UCSD-AML1 (cell line): ENCODE measurements around the gene GNB1L.
A peak's percentile ranks its signal among the peaks of the same experiment; 100 is the strongest.

Experiments
- DNase-seq: peaks from one replicate; lab custom pipeline; 2025; ENCODE audit not compliant: unreplicated experiment; lab: John Stamatoyannopoulos, UW

GNB1L gene

GRCh38 chr22:19811811-19812771 lies 42.6 kb downstream of the GNB1L start:
- DNase-seq: no peak

GRCh38 chr22:19811211-19811621 lies 43.5 kb downstream of the GNB1L start:
- no peak for DNase-seq

- DNase-seq: no peak
Observed at GRCh38 chr22:19810381-19811201, 44.1 kb downstream of the GNB1L start.

GRCh38 chr22:19809741-19810140 lies 44.9 kb downstream of the GNB1L start:
- no peak for DNase-seq

- DNase-seq: no peak
Observed at GRCh38 chr22:19808873-19809478, 45.7 kb downstream of the GNB1L start.

- no peak for DNase-seq
Observed at GRCh38 chr22:19807914-19808872, 46.5 kb downstream of the GNB1L start.

- DNase-seq: no peak
Observed at GRCh38 chr22:19807161-19807913, 47.3 kb downstream of the GNB1L start.

GRCh38 chr22:19806213-19807160 lies 48.2 kb downstream of the GNB1L start:
- no peak for DNase-seq

- DNase-seq: no peak
Observed at GRCh38 chr22:19805821-19806212, 48.9 kb downstream of the GNB1L start.

GRCh38 chr22:19803736-19804267 lies 50.9 kb downstream of the GNB1L start:
- DNase-seq: no peak

GRCh38 chr22:19802894-19803735 lies 51.6 kb downstream of the GNB1L start:
- no peak for DNase-seq

- DNase-seq: no peak
Observed at GRCh38 chr22:19802001-19802893, 52.4 kb downstream of the GNB1L start.

- DNase-seq: no peak
Observed at GRCh38 chr22:19801340-19802000, 53.2 kb downstream of the GNB1L start.

GRCh38 chr22:19800761-19801244 lies 53.9 kb downstream of the GNB1L start:
- DNase-seq: peak; percentile 35

GRCh38 chr22:19800306-19800705 lies 54.4 kb downstream of the GNB1L start:
- no peak for DNase-seq
